Natural killer cell (primary cell): ENCODE results near the gene PPWD1. TPM values are rescaled to one million over a fixed set of nuclear protein-coding genes. Genes with fewer than 3 reads are reported as not detected.
"Not testable (repeated sequence)": the region's sequence is repeated elsewhere in the genome, so short reads cannot be mapped to it uniquely, and the experiment has no call there.

Experiments
- ATAC-seq, 3 donors: fragments of 150-1000 bp in 2 of 3; fragments of 200-7000 bp in 1 of 3; cut with Tn5 transposase; 1 replicate in 1 of 3; 2 replicates in 2 of 3; pipeline ENCODE4 v1.10.0; 2021; ENCODE audit warnings: mild to moderate bottlenecking in 2 of 3, moderate library complexity in 2 of 3
- DNase-seq, 2 donors: peaks; one replicate each; pipeline versions ENCODE4 v3.0.0 to v3.0.0-alpha.2; 2013 to 2021; ENCODE audit warnings: mixed read lengths in 1 of 2
- H3K27ac ChIP-seq: one replicate; pipeline ENCODE4 v1.5.1; 2013; ENCODE audit warnings: mild to moderate bottlenecking, low read length
- H3K27me3 ChIP-seq: one replicate; pipeline ENCODE4 v1.6.1; 2013; ENCODE audit warnings: low read length; ENCODE audit not compliant: control insufficient read depth, insufficient read depth
- H3K36me3 ChIP-seq: one replicate; pipeline ENCODE4 v1.6.1; 2013; ENCODE audit warnings: low read length; ENCODE audit not compliant: control insufficient read depth, insufficient read depth
- H3K4me1 ChIP-seq: one replicate; pipeline ENCODE4 v1.6.1; 2013; ENCODE audit warnings: low read length; ENCODE audit not compliant: control insufficient read depth, insufficient read depth
- H3K4me3 ChIP-seq: one replicate; pipeline ENCODE4 v1.5.1; 2013; ENCODE audit warnings: low read length
- H3K9me3 ChIP-seq: one replicate; pipeline ENCODE4 v1.6.1; 2013; ENCODE audit warnings: low read length; ENCODE audit not compliant: control insufficient read depth, insufficient read depth
- H3K27ac Mint-ChIP-seq, 2 donors: one replicate each; pipeline ENCODE4 v1.8.0; 2022; ENCODE audit warnings: mild to moderate bottlenecking in 2 of 2, mixed read lengths in 2 of 2, moderate library complexity in 1 of 2
- H3K27me3 Mint-ChIP-seq, 2 donors: one replicate each; pipeline ENCODE4 v1.8.0; 2022; ENCODE audit warnings: low read depth in 2 of 2, mixed read lengths in 2 of 2
- H3K36me3 Mint-ChIP-seq: one replicate; pipeline ENCODE4 v1.8.0; 2022; ENCODE audit warnings: mixed read lengths
- H3K4me1 Mint-ChIP-seq, 2 donors: one replicate each; pipeline ENCODE4 v1.8.0; 2022; ENCODE audit warnings: mixed read lengths in 2 of 2
- H3K4me3 Mint-ChIP-seq: one replicate; pipeline ENCODE4 v1.8.0; 2022; ENCODE audit warnings: mild to moderate bottlenecking, moderate library complexity, mixed read lengths
- H3K9me3 Mint-ChIP-seq, 2 donors: one replicate each; pipeline ENCODE4 v1.8.0; 2022; ENCODE audit warnings: mixed read lengths in 2 of 2
- CTCF ChIP-seq: fragments of 200-600 bp; IDR thresholded peaks from one replicate; pipeline ENCODE4 v1.8.0; 2022; ENCODE audit warnings: antibody characterized with exemption
- WGBS: methylation state at CpG from one replicate; pipeline ENCODE4 v1.1.7; 2013; ENCODE audit warnings: missing lambda C conversion rate; ENCODE audit not compliant: insufficient coverage; 5-methylcytosine and 5-hydroxymethylcytosine counted together
- intact Hi-C: fragments of 100-400 bp; cut with micrococcal nuclease; formaldehyde crosslinking; loops from one replicate; pipeline ENCODE4 v1.14.2; 2022
- total RNA-seq, 4 donors: library from RNA; stranded (reverse); fragments of 120-200 nt in 1 of 4; gene quantifications; one replicate each; pipeline versions ENCODE4 v1.2.3 to v1.2.4, GENCODE V29; 2013 to 2022

PPWD1 gene
- total RNA-seq, 3 donors from 2014 or later (not counting 1 experiment from before 2014, with no cell fraction given), result 77.0 to 91.3 (median 85.6) TPM

- Mint-ChIP-seq H3K27ac (no peak overlapping the region), H3K9me3 (no peaks in the 10 kb centered on the region), H3K4me1 (peaks cover 19% of the 10 kb centered on the region in 2 donors), H3K27me3 (no peaks in the 10 kb centered on the region), H3K4me3 (no peak overlapping the region), H3K36me3 (peaks cover 8% of the 10 kb centered on the region)
- Histone ChIP-seq H3K27ac (no peak overlapping the region), H3K9me3 (no peaks in the 10 kb centered on the region), H3K4me3 (no peak overlapping the region), H3K27me3 (no peaks in the 10 kb centered on the region), H3K4me1 (no peaks in the 10 kb centered on the region), H3K36me3 (peaks cover 73% of the 10 kb centered on the region)
- no peak for DNase-seq
- ATAC-seq, result no peak
- no peak for TF ChIP-seq CTCF
- intact Hi-C loops, result no loop called here
Measured at GRCh38 chr5:65577141-65577540, 14.0 kb downstream of the PPWD1 start.

GRCh38 chr5:65588694-65589093, 25.6 kb downstream of the PPWD1 start:
- ATAC-seq (no peak), DNase-seq (no peak)
- no peak for TF ChIP-seq CTCF
- Mint-ChIP-seq H3K4me3 (no peak overlapping the region), H3K9me3 (no peaks in the 10 kb centered on the region), H3K27ac (no peak overlapping the region), H3K27me3 (no peaks in the 10 kb centered on the region), H3K36me3 (peaks cover 25% of the 10 kb centered on the region), H3K4me1 (no peaks in the 10 kb centered on the region)
- Histone ChIP-seq H3K27ac (no peak overlapping the region), H3K4me1 (no peaks in the 10 kb centered on the region), H3K9me3 (no peaks in the 10 kb centered on the region), H3K4me3 (no peak overlapping the region), H3K27me3 (no peaks in the 10 kb centered on the region), H3K36me3 (peaks cover 89% of the 10 kb centered on the region)
- intact Hi-C loops, result no loop called here
- no CpG with 5 or more reads among the region's 2 CpGs for WGBS

GRCh38 chr5:65601761-65602160, 38.7 kb downstream of the PPWD1 start:
- H3K27ac Mint-ChIP-seq, H3K4me1 ChIP-seq, DNase-seq, ATAC-seq, H3K4me3 Mint-ChIP-seq, intact Hi-C loops, H3K27me3 ChIP-seq, H3K27me3 Mint-ChIP-seq, H3K9me3 Mint-ChIP-seq, H3K9me3 ChIP-seq, H3K4me3 ChIP-seq, H3K27ac ChIP-seq: not testable (repeated sequence)
- WGBS, result 100% methylated on average over 1 of the region's 1 CpG
- Mint-ChIP-seq H3K4me1 (peaks cover 12 to 14% of the 10 kb centered on the region in 2 donors), H3K36me3 (peaks cover 33% of the 10 kb centered on the region)
- peaks cover 48% of the 10 kb centered on the region for H3K36me3 ChIP-seq

GRCh38 chr5:65611524-65611923, 48.4 kb downstream of the PPWD1 start:
- Histone ChIP-seq H3K36me3 (peaks cover 79% of the 10 kb centered on the region), H3K9me3 (no peaks in the 10 kb centered on the region), H3K4me1 (no peaks in the 10 kb centered on the region), H3K27ac (no peak overlapping the region), H3K27me3 (no peaks in the 10 kb centered on the region), H3K4me3 (no peak overlapping the region)
- Mint-ChIP-seq H3K4me3 (no peak overlapping the region), H3K4me1 (peaks cover 0 to 6% of the 10 kb centered on the region in 2 donors), H3K9me3 (no peaks in the 10 kb centered on the region), H3K27ac (no peak overlapping the region), H3K27me3 (no peaks in the 10 kb centered on the region), H3K36me3 (peaks cover 44% of the 10 kb centered on the region)
- no peak for TF ChIP-seq CTCF
- WGBS, result 98% methylated on average over 3 of the region's 3 CpGs
- intact Hi-C loops, result no loop called here
- ATAC-seq (no peak), DNase-seq (no peak)
